Natural killer cell (primary cell): ENCODE results near the gene CHEK1. TPM values are rescaled to one million over a fixed set of nuclear protein-coding genes. Genes with fewer than 3 reads are reported as not detected.
A peak's percentile ranks its signal among the peaks of the same experiment; 100 is the strongest.

Experiments used
- ATAC-seq, 3 donors: fragments of 150-1000 bp in 2 of 3; fragments of 200-7000 bp in 1 of 3; cut with Tn5 transposase; 1 replicate in 1 of 3; 2 replicates in 2 of 3; pipeline ENCODE4 v1.10.0; 2021; ENCODE audit warnings: mild to moderate bottlenecking in 2 of 3, moderate library complexity in 2 of 3
- DNase-seq, 2 donors: peaks; one replicate each; pipeline versions ENCODE4 v3.0.0 to v3.0.0-alpha.2; 2013 to 2021; ENCODE audit warnings: mixed read lengths in 1 of 2
- H3K27ac ChIP-seq: one replicate; pipeline ENCODE4 v1.5.1; 2013; ENCODE audit warnings: mild to moderate bottlenecking, low read length
- H3K27me3 ChIP-seq: one replicate; pipeline ENCODE4 v1.6.1; 2013; ENCODE audit warnings: low read length; ENCODE audit not compliant: control insufficient read depth, insufficient read depth
- H3K36me3 ChIP-seq: one replicate; pipeline ENCODE4 v1.6.1; 2013; ENCODE audit warnings: low read length; ENCODE audit not compliant: control insufficient read depth, insufficient read depth
- H3K4me1 ChIP-seq: one replicate; pipeline ENCODE4 v1.6.1; 2013; ENCODE audit warnings: low read length; ENCODE audit not compliant: control insufficient read depth, insufficient read depth
- H3K4me3 ChIP-seq: one replicate; pipeline ENCODE4 v1.5.1; 2013; ENCODE audit warnings: low read length
- H3K9me3 ChIP-seq: one replicate; pipeline ENCODE4 v1.6.1; 2013; ENCODE audit warnings: low read length; ENCODE audit not compliant: control insufficient read depth, insufficient read depth
- H3K27ac Mint-ChIP-seq, 2 donors: one replicate each; pipeline ENCODE4 v1.8.0; 2022; ENCODE audit warnings: mild to moderate bottlenecking in 2 of 2, mixed read lengths in 2 of 2, moderate library complexity in 1 of 2
- H3K27me3 Mint-ChIP-seq, 2 donors: one replicate each; pipeline ENCODE4 v1.8.0; 2022; ENCODE audit warnings: low read depth in 2 of 2, mixed read lengths in 2 of 2
- H3K36me3 Mint-ChIP-seq: one replicate; pipeline ENCODE4 v1.8.0; 2022; ENCODE audit warnings: mixed read lengths
- H3K4me1 Mint-ChIP-seq, 2 donors: one replicate each; pipeline ENCODE4 v1.8.0; 2022; ENCODE audit warnings: mixed read lengths in 2 of 2
- H3K4me3 Mint-ChIP-seq: one replicate; pipeline ENCODE4 v1.8.0; 2022; ENCODE audit warnings: mild to moderate bottlenecking, moderate library complexity, mixed read lengths
- H3K9me3 Mint-ChIP-seq, 2 donors: one replicate each; pipeline ENCODE4 v1.8.0; 2022; ENCODE audit warnings: mixed read lengths in 2 of 2
- CTCF ChIP-seq: fragments of 200-600 bp; IDR thresholded peaks from one replicate; pipeline ENCODE4 v1.8.0; 2022; ENCODE audit warnings: antibody characterized with exemption
- WGBS: methylation state at CpG from one replicate; pipeline ENCODE4 v1.1.7; 2013; ENCODE audit warnings: missing lambda C conversion rate; ENCODE audit not compliant: insufficient coverage; 5-methylcytosine and 5-hydroxymethylcytosine counted together
- intact Hi-C: fragments of 100-400 bp; cut with micrococcal nuclease; formaldehyde crosslinking; loops from one replicate; pipeline ENCODE4 v1.14.2; 2022
- total RNA-seq, 4 donors: library from RNA; stranded (reverse); fragments of 120-200 nt in 1 of 4; gene quantifications; one replicate each; pipeline versions ENCODE4 v1.2.3 to v1.2.4, GENCODE V29; 2013 to 2022

Gene CHEK1
- total RNA-seq, 3 donors from 2014 or later (not counting 1 experiment from before 2014, with no cell fraction given), result 8.9 to 11.4 (median 10.1) TPM

GRCh38 chr11:125618383-125618782 is 6.6 kb upstream of the CHEK1 start:
- H3K36me3 Mint-ChIP-seq, result peaks cover 34% of the 10 kb centered on the region
- intact Hi-C loops, result no loop called here
- Histone ChIP-seq H3K4me3 (no peak overlapping the region), H3K27ac (no peak overlapping the region), H3K9me3 (no peaks in the 10 kb centered on the region), H3K27me3 (no peaks in the 10 kb centered on the region), H3K4me1 (no peaks in the 10 kb centered on the region), H3K36me3 (peaks cover 83% of the 10 kb centered on the region)
- DNase-seq, result no peak
- no peak overlapping the region for H3K27ac Mint-ChIP-seq
- H3K4me3 Mint-ChIP-seq, result no peak overlapping the region
- H3K9me3 Mint-ChIP-seq, result no peaks in the 10 kb centered on the region
- no peaks in the 10 kb centered on the region for H3K4me1 Mint-ChIP-seq
- no peaks in the 10 kb centered on the region for H3K27me3 Mint-ChIP-seq
- 92% methylated on average over 3 of the region's 4 CpGs for WGBS
- no peak for ATAC-seq
- no peak for TF ChIP-seq CTCF

GRCh38 chr11:125621995-125622394 is 3.0 kb upstream of the CHEK1 start:
- Mint-ChIP-seq H3K27me3 (no peaks in the 10 kb centered on the region), H3K4me3 (no peak overlapping the region), H3K9me3 (no peaks in the 10 kb centered on the region), H3K4me1 (peaks cover 19 to 20% of the 10 kb centered on the region in 2 donors), H3K27ac (peak overlapping the region in 1 of 2 donors; percentile 4), H3K36me3 (peaks cover 22% of the 10 kb centered on the region)
- H3K36me3 ChIP-seq, result peaks cover 48% of the 10 kb centered on the region
- no peaks in the 10 kb centered on the region for H3K9me3 ChIP-seq
- peaks cover 18% of the 10 kb centered on the region for H3K4me1 ChIP-seq
- no peak for ATAC-seq
- WGBS, result 100% methylated on average over 1 of the region's 2 CpGs
- no peak overlapping the region for H3K27ac ChIP-seq
- no peak for TF ChIP-seq CTCF
- no peak overlapping the region for H3K4me3 ChIP-seq
- intact Hi-C loops, result no loop called here
- no peak for DNase-seq
- H3K27me3 ChIP-seq, result no peaks in the 10 kb centered on the region

- Histone ChIP-seq H3K4me3 (no peak overlapping the region), H3K27ac (peak overlapping the region; percentile 23), H3K36me3 (peaks cover 38% of the 10 kb centered on the region), H3K4me1 (peaks cover 18% of the 10 kb centered on the region), H3K27me3 (no peaks in the 10 kb centered on the region), H3K9me3 (no peaks in the 10 kb centered on the region)
- no peak for TF ChIP-seq CTCF
- no peaks in the 10 kb centered on the region for H3K27me3 Mint-ChIP-seq
- H3K4me1 Mint-ChIP-seq, result peaks cover 19 to 20% of the 10 kb centered on the region in 2 donors
- no peak for ATAC-seq
- H3K27ac Mint-ChIP-seq, result peak overlapping the region; percentile 67 to 97
- intact Hi-C loops, result no loop called here
- no peaks in the 10 kb centered on the region for H3K9me3 Mint-ChIP-seq
- WGBS, result 86% methylated on average over 1 of the region's 1 CpG
- no peak overlapping the region for H3K4me3 Mint-ChIP-seq
- peaks cover 22% of the 10 kb centered on the region for H3K36me3 Mint-ChIP-seq
- DNase-seq, result no peak
Measured at GRCh38 chr11:125623064-125623463, 1.9 kb upstream of the CHEK1 start.

- H3K27me3 Mint-ChIP-seq, result no peaks in the 10 kb centered on the region
- peaks cover 12% of the 10 kb centered on the region for H3K36me3 Mint-ChIP-seq
- H3K27ac ChIP-seq, result peak overlapping the region; percentile 98
- peaks cover 19 to 20% of the 10 kb centered on the region in 2 donors for H3K4me1 Mint-ChIP-seq
- DNase-seq (no peak), ATAC-seq (no peak)
- H3K27ac Mint-ChIP-seq, result peak overlapping the region; percentile 97 to 98
- WGBS, result under 1% methylated on average over 20 of the region's 20 CpGs
- TF ChIP-seq CTCF, result no peak
- no peaks in the 10 kb centered on the region for H3K9me3 ChIP-seq
- no peaks in the 10 kb centered on the region for H3K9me3 Mint-ChIP-seq
- peaks cover 18% of the 10 kb centered on the region for H3K36me3 ChIP-seq
- H3K4me1 ChIP-seq, result peaks cover 18% of the 10 kb centered on the region
- no peaks in the 10 kb centered on the region for H3K27me3 ChIP-seq
- peak overlapping the region; percentile 97 for H3K4me3 Mint-ChIP-seq
- intact Hi-C loops, result loop anchor here (1.0 to 5.0 kb wide), 3 partner anchors 33 to 673 kb away; partner anchors contain the start of genes CCDC15, HYLS1 and STT3A
- H3K4me3 ChIP-seq, result peak overlapping the region; percentile 93
Measured at GRCh38 chr11:125625225-125625629, 264 bp downstream of the CHEK1 start.
